ENCODE measurements around the gene THRB.

THRB gene

GRCh38 chr3:24224666-24225384 lies 269.8 kb downstream of the THRB start:
- DNase-seq (ENCODE audit: low read depth) = no peak

- no peak for DNase-seq (ENCODE audit: low read depth)
These were observed 272.4 kb downstream of the THRB start for GRCh38 chr3:24222165-24222805.

GRCh38 chr3:24220859-24221657 lies 273.6 kb downstream of the THRB start:
- no peak for DNase-seq (ENCODE audit: low read depth)

GRCh38 chr3:24215502-24215901 lies 279.1 kb downstream of the THRB start:
- DNase-seq (ENCODE audit: low read depth) = no peak

- DNase-seq (ENCODE audit: low read depth) = no peak
These were observed 283.3 kb downstream of the THRB start for GRCh38 chr3:24211381-24211780.

GRCh38 chr3:24202071-24202470 lies 292.6 kb downstream of the THRB start:
- no peak for DNase-seq (ENCODE audit: low read depth)

GRCh38 chr3:24201301-24201700 lies 293.3 kb downstream of the THRB start:
- no peak for DNase-seq (ENCODE audit: low read depth)

- no peak for DNase-seq (ENCODE audit: low read depth)
These were observed 294.8 kb downstream of the THRB start for GRCh38 chr3:24199775-24200247.

- DNase-seq (ENCODE audit: low read depth) = no peak
These were observed 295.4 kb downstream of the THRB start for GRCh38 chr3:24199300-24199699.

GRCh38 chr3:24198728-24199127 lies 295.9 kb downstream of the THRB start:
- DNase-seq (ENCODE audit: low read depth) = no peak

GRCh38 chr3:24197809-24198208 lies 296.8 kb downstream of the THRB start:
- DNase-seq (ENCODE audit: low read depth) = no peak

GRCh38 chr3:24196526-24196925 lies 298.1 kb downstream of the THRB start:
- DNase-seq (ENCODE audit: low read depth) = no peak

- no peak for DNase-seq (ENCODE audit: low read depth)
These were observed 299.0 kb downstream of the THRB start for GRCh38 chr3:24195504-24196230.

GRCh38 chr3:24192469-24193056 lies 302.1 kb downstream of the THRB start:
- no peak for DNase-seq (ENCODE audit: low read depth)

GRCh38 chr3:24191801-24192403 lies 302.7 kb downstream of the THRB start:
- no peak for DNase-seq (ENCODE audit: low read depth)

- no peak for DNase-seq (ENCODE audit: low read depth)
These were observed 304.4 kb downstream of the THRB start for GRCh38 chr3:24190256-24190655.

GRCh38 chr3:24185738-24186384 lies 308.8 kb downstream of the THRB start:
- DNase-seq (ENCODE audit: low read depth) = peak; percentile 0

GRCh38 chr3:24184528-24185176 lies 310.0 kb downstream of the THRB start:
- no peak for DNase-seq (ENCODE audit: low read depth)

GRCh38 chr3:24182756-24183155 lies 311.9 kb downstream of the THRB start:
- no peak for DNase-seq (ENCODE audit: low read depth)

GRCh38 chr3:24181256-24181655 lies 313.4 kb downstream of the THRB start:
- DNase-seq (ENCODE audit: low read depth) = no peak

Measured in activated T-cell treated with anti-CD3 and anti-CD28 coated beads for 1 hour (primary cell).